Osteoblast (primary cell): ENCODE measurements around the gene CNR2. TPM values are rescaled to one million over a fixed set of nuclear protein-coding genes. Genes with fewer than 3 reads are reported as not detected.
A peak's percentile ranks its signal among the peaks of the same experiment; 100 is the strongest.
"Not testable (repeated sequence)": the region's sequence is repeated elsewhere in the genome, so short reads cannot be mapped to it uniquely, and the experiment has no call there.

Experiments used
- DNase-seq: peaks from one replicate; pipeline ENCODE4 v3.0.0; 2011; ENCODE audit warnings: low spot score, mixed read lengths; ENCODE audit not compliant: insufficient read length; ENCODE audit errors: missing footprints
- H2AFZ ChIP-seq: 2 replicates; pipeline ENCODE4 v1.6.0; 2011; ENCODE audit warnings: mild to moderate bottlenecking, low read length
- H3K27ac ChIP-seq: 2 replicates; pipeline ENCODE4 v1.5.1; 2011; ENCODE audit warnings: mild to moderate bottlenecking, low read depth, low read length, moderate library complexity
- H3K27me3 ChIP-seq: 2 replicates; pipeline ENCODE4 v1.6.0; 2012; ENCODE audit warnings: mild to moderate bottlenecking, control low read depth, inconsistent platforms, low read length, moderate library complexity; ENCODE audit not compliant: insufficient read depth
- H3K36me3 ChIP-seq: 2 replicates; pipeline ENCODE4 v1.5.1; 2011; ENCODE audit warnings: mild to moderate bottlenecking, low read length, control low read depth, moderate library complexity; ENCODE audit not compliant: insufficient read depth
- H3K4me1 ChIP-seq: 2 replicates; pipeline ENCODE4 v1.5.1; 2011; ENCODE audit warnings: mild to moderate bottlenecking, low read length, control low read depth, moderate library complexity; ENCODE audit not compliant: insufficient read depth
- H3K4me2 ChIP-seq: 2 replicates; pipeline ENCODE4 v1.6.0; 2011; ENCODE audit warnings: mild to moderate bottlenecking, low read length; ENCODE audit not compliant: insufficient read depth
- H3K4me3 ChIP-seq: fragments of 200-600 bp; sonication (generic); 3 replicates; pipeline ENCODE4 v1.5.1; 2012; ENCODE audit warnings: mild to moderate bottlenecking, low read length, inconsistent platforms; ENCODE audit not compliant: insufficient read depth
- H3K79me2 ChIP-seq: 2 replicates; pipeline ENCODE4 v1.6.0; 2012; ENCODE audit warnings: mild to moderate bottlenecking, low read length, control low read depth, inconsistent platforms; ENCODE audit not compliant: insufficient read depth
- H3K9me3 ChIP-seq: 2 replicates; pipeline ENCODE4 v1.5.1; 2011; ENCODE audit warnings: low read depth, low read length, control low read depth
- H4K20me1 ChIP-seq: 2 replicates; pipeline ENCODE4 v1.6.0; 2012; ENCODE audit warnings: mild to moderate bottlenecking, low read length, control low read depth; ENCODE audit not compliant: insufficient read depth
- CTCF ChIP-seq: IDR thresholded peaks from 2 replicates; pipeline ENCODE4 v1.5.1; 2011; ENCODE audit warnings: mild to moderate bottlenecking, low read depth, low read length, moderate library complexity; ENCODE audit errors: extremely low read depth
- total RNA-seq: library from RNA; depleted of rRNA; stranded (reverse); fragments of >200 nt; gene quantifications from 2 replicates; pipeline ENCODE4 v1.2.3, GENCODE V29; 2012

The CNR2 gene
- total RNA-seq, 1 donor: not detected

DNA sequence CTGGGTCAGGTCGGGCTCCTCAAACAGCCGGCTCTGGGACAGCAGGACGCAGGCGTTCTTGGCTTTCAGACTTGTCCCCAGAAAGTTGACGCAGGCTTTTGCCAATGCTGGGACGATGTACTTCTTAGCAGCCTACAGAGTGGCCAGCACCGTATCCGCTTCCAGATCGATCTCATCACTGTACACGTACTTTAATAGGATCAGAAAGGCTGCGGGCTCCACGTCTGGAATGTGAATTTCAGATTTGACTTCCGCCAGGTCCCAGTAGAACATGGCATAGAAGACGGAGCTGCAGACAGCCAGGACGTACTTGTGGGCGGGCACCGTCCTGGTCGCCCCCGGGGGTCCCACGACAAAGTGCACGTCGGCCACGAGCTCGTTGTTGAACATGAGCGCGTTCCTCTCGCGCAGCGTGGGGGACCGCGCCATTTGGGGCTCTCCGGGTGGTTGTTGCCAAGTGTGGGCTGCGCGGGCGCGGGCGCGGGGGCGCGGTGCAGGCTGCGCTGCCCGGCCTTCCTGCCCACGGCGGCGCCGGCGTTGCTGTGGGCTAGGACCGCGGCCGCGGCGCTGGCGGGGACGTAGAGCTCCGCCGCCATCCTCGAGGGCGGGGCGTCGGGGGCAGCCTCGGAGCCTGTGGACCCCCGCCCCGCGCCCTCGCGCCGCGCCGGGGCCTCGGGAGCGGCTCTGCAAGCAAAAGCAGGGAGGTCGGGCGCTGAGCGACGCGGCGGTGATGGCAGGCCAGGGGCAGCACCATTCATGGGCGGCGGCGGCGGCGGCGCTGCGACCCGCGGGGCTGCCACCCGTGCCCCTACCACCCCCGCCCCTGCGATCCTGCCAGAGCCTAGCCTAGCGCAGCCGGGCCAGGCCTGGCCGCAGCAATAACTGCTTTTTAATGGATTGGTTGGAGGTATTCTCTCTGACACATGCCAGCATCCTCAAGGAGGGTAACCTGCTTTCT, 10.6 kb downstream of the CNR2 start:
- Histone ChIP-seq H3K4me2 (peak overlapping the region; percentile 18), H3K27me3 (peaks cover 55% of the 10 kb centered on the region), H3K27ac (no peak overlapping the region), H3K36me3 (no peaks in the 10 kb centered on the region), H2AFZ (no peak overlapping the region), H3K79me2 (no peaks in the 10 kb centered on the region), H3K4me3 (peak overlapping the region; percentile 46), H3K9me3 (no peaks in the 10 kb centered on the region), H4K20me1 (no peaks in the 10 kb centered on the region), H3K4me1 (no peaks in the 10 kb centered on the region)
- no peak for TF ChIP-seq CTCF
- DNase-seq: no peak

DNA sequence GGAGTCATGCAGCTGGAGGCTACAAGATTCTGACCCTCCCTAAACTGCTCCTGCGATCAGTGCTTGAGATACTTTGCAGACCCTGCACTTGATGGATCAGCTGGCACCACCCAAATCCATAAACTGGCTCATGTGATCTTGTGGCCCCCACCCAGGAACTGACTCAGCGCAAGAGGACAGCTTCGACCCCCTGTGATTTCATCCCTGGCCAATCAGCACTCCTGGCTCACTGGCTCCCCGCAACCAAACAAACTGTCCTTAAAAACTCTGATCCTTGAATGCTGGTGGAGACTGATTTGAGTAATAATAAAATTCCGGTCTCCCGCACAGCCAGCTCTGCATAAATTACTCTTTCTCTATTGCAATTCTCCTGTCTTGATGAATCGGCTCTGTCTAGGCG, 13.1 kb downstream of the CNR2 start:
- H3K4me2 ChIP-seq, H3K4me1 ChIP-seq, H4K20me1 ChIP-seq, DNase-seq, H3K27ac ChIP-seq, H3K9me3 ChIP-seq, H2AFZ ChIP-seq, H3K4me3 ChIP-seq, H3K79me2 ChIP-seq, H3K36me3 ChIP-seq: not testable (repeated sequence)
- H3K27me3 ChIP-seq: peaks cover 53% of the 10 kb centered on the region

GRCh38 chr1:23899070-23899469, 14.1 kb downstream of the CNR2 start:
- no peak for DNase-seq
- H4K20me1 ChIP-seq: no peaks in the 10 kb centered on the region
- H3K4me3 ChIP-seq: no peak overlapping the region
- H3K4me1 ChIP-seq: no peaks in the 10 kb centered on the region
- peaks cover 44% of the 10 kb centered on the region for H3K27me3 ChIP-seq
- no peak overlapping the region for H2AFZ ChIP-seq
- no peak overlapping the region for H3K27ac ChIP-seq
- no peak for TF ChIP-seq CTCF
- H3K9me3 ChIP-seq: no peaks in the 10 kb centered on the region
- no peaks in the 10 kb centered on the region for H3K79me2 ChIP-seq
- H3K36me3 ChIP-seq: no peaks in the 10 kb centered on the region
- H3K4me2 ChIP-seq: no peak overlapping the region

DNA sequence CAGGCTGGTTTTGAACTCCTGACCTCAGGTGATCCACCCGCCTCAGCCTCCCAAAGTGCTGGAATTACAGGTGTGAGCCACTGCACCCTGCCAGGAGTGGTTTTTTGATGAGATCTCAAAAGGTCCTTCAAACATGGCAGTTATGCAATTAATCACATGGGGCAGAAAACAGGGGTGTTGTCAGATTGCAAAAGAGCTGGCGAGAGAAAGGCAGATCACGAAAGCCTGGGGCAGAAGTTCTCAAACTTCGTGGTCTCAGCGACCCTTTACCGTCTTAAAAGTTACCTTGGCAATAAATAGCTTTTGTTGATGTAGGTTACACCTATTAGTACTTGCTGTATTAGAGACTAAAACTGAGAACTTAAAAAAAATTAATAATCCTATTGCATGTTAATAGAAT, 16.1 kb downstream of the CNR2 start:
- DNase-seq: no peak
- no peak for TF ChIP-seq CTCF
- H4K20me1 ChIP-seq: no peaks in the 10 kb centered on the region

More for the DNA sequence above, 16.1 kb downstream of the CNR2 start:
- H3K79me2 ChIP-seq: no peaks in the 10 kb centered on the region
- no peak overlapping the region for H3K4me2 ChIP-seq
- no peaks in the 10 kb centered on the region for H3K4me1 ChIP-seq
- H3K27ac ChIP-seq: no peak overlapping the region
- H3K27me3 ChIP-seq: peaks cover 27% of the 10 kb centered on the region
- H3K9me3 ChIP-seq: no peaks in the 10 kb centered on the region
- H3K4me3 ChIP-seq: no peak overlapping the region
- no peak overlapping the region for H2AFZ ChIP-seq
- H3K36me3 ChIP-seq: no peaks in the 10 kb centered on the region
